ENCODE results near the gene FARP2. TPM values are rescaled to one million over a fixed set of nuclear protein-coding genes. Genes with fewer than 3 reads are reported as not detected.

Gene FARP2
- total and polyA plus RNA-seq, 2 of the 13 experiments (the other 11 are each of a cell fraction or from before 2014, with no cell fraction given), result 28.0 to 45.4 TPM

GRCh38 chr2:241410739-241411176, 54.7 kb downstream of the FARP2 start:
- H3K27ac ChIP-seq (ENCODE audit: extremely low read length, insufficient read depth, low read length), result no peak overlapping the region
- no peaks in the 10 kb centered on the region for H3K27me3 ChIP-seq (ENCODE audit: control insufficient read depth in 1 of 2, insufficient read depth in 2 of 2, low read length in 2 of 2)
- CTCF ChIA-PET (ENCODE audit: low intra/inter-chr PET ratio, low total read pairs), result no interaction called here
- no peak overlapping the region for H3K4me3 ChIP-seq (replicated peaks in 1 of 3; ENCODE audit: insufficient read depth in 1 of 3, low read depth in 2 of 3, low read length in 3 of 3)
- DNase-seq (ENCODE audit: low spot score) (peak; percentile 45), ATAC-seq (no peak), FAIRE-seq (no peak)
- TF ChIP-seq ZBTB33 (CRISPR knock-in tag; IDR thresholded peaks at IDR 0.05) (peak; percentile 66; the same call in 1 of the 2 replicates), HNRNPLL (IDR thresholded peaks at IDR 0.05; ENCODE audit: low read depth, low read length, poor library complexity, severe bottlenecking) (no peak), SSRP1 (CRISPR knock-in tag; IDR thresholded peaks at IDR 0.05) (no peak), KDM5B (CRISPR knock-in tag; IDR thresholded peaks at IDR 0.05; ENCODE audit: borderline replicate concordance) (no peak), MAFG (CRISPR knock-in tag; IDR thresholded peaks at IDR 0.05) (no peak), POLR2AphosphoS5 (IDR thresholded peaks at IDR 0.05; ENCODE audit: low read depth, low read length) (no peak), FOSL2 (CRISPR knock-in tag; IDR thresholded peaks at IDR 0.05) (0 out of 2 replicates have a peak, but pooled peaks have one; percentile 14), CHD2 (IDR thresholded peaks at IDR 0.05; ENCODE audit: low read depth, low read length) (no peak)
- POLR2A ChIA-PET, result no interaction called here
- BruUV-seq (replicated peaks), result no TSS peak
- WGBS (ENCODE audit: low lambda C conversion rate), result 92% methylated on average over 9 of the region's 9 CpGs
- no peak overlapping the region for H2AFZ ChIP-seq (ENCODE audit: low read length)
- in situ Hi-C loops (cut with HindIII; ENCODE audit: extremely low pct_ligation_motif_present, low pct_unique_long_range_greater_than_20kb) (no loop called here), intact Hi-C loops (cut with micrococcal nuclease; ENCODE audit: unreplicated experiment) (no loop called here)
- no peaks in the 10 kb centered on the region for H3K9me3 ChIP-seq (ENCODE audit: low read length)
- no peaks in the 10 kb centered on the region for H3K79me2 ChIP-seq (ENCODE audit: insufficient read depth, low read length)
- peaks cover 15% of the 10 kb centered on the region; the same call in 1 of the 2 replicates for H3K4me1 ChIP-seq (ENCODE audit: insufficient read depth, low read length)
- peaks cover 18 to 73% of the 10 kb centered on the region in 2 experiments for H3K36me3 ChIP-seq (replicated peaks in 1 of 2; ENCODE audit: control insufficient read depth in 1 of 2, insufficient read depth in 2 of 2, low read length in 2 of 2)
- no peak overlapping the region for H3K9ac ChIP-seq (ENCODE audit: insufficient read depth, low read depth, low read length)
- H3K4me2 ChIP-seq (ENCODE audit: low read depth, low read length), result no peak overlapping the region
- no peaks in the 10 kb centered on the region for H4K20me1 ChIP-seq (ENCODE audit: insufficient read depth, low read length)

Data from HepG2 (cell line).